Thyroid gland (tissue), 4 donors: Measurements from ENCODE around the gene KANSL3. TPM values are rescaled to one million over a fixed set of nuclear protein-coding genes. Genes with fewer than 3 reads are reported as not detected.

Experiments used
- DNase-seq, 2 donors: peaks; one replicate each; pipeline ENCODE4 v3.0.0-alpha.2; 2019
- H3K27ac ChIP-seq, 3 donors: fragments of 200-600 bp; sonication (generic); 1 replicate in 2 of 3; 2 replicates in 1 of 3; pipeline ENCODE4 v1.5.1; 2016 to 2019; ENCODE audit warnings: mild to moderate bottlenecking in 1 of 3, moderate library complexity in 1 of 3
- H3K27me3 ChIP-seq: fragments of 200-600 bp; sonication (generic); one replicate; pipeline ENCODE4 v1.5.1; 2019
- H3K36me3 ChIP-seq, 2 donors: fragments of 200-600 bp; sonication (generic); one replicate each; pipeline ENCODE4 v1.5.1; 2016 to 2019
- H3K4me1 ChIP-seq, 2 donors: fragments of 200-600 bp; sonication (generic); one replicate each; pipeline ENCODE4 v1.5.1; 2017 to 2019
- H3K4me3 ChIP-seq, 3 donors: fragments of 200-600 bp; sonication (generic); replicated peaks in 1 of 3; 1 replicate in 2 of 3; 2 replicates in 1 of 3; pipeline ENCODE4 v1.5.1; 2016; ENCODE audit warnings: mild to moderate bottlenecking in 1 of 3
- H3K9me3 ChIP-seq: fragments of 200-600 bp; sonication (generic); one replicate; pipeline ENCODE4 v1.5.1; 2017
- POLR2A ChIP-seq, 2 donors: fragments of 450-650 bp; IDR thresholded peaks; one replicate each; pipeline ENCODE4 v1.6.1; 2017; ENCODE audit warnings: antibody characterized with exemption in 2 of 2, mild to moderate bottlenecking in 2 of 2, moderate library complexity in 1 of 2
- WGBS, 2 donors: methylation state at CpG; one replicate each; pipeline ENCODE4 v1.1.5; 2017; 5-methylcytosine and 5-hydroxymethylcytosine counted together
- intact Hi-C: fragments of 100-400 bp; cut with DNase I; formaldehyde crosslinking; loops from one replicate; pipeline ENCODE4 v1.15.1; 2023
- total RNA-seq, 4 donors: library from RNA; depleted of rRNA; stranded (reverse); fragments of >200 nt; gene quantifications; one replicate each; pipeline ENCODE4 v1.2.3, GENCODE V29; 2016
- TF ChIP-seq, protein P1 (sequence below), 6 experiments: fragments of 200-600 bp in 3 of 6; fragments of 450-650 bp in 3 of 6; sonication (generic) in 3 of 6; IDR thresholded peaks; one replicate each; pipeline ENCODE4 v1.5.1; 2016 to 2019; ENCODE audit warnings: antibody characterized with exemption in 6 of 6, mild to moderate bottlenecking in 2 of 6, inconsistent platforms in 1 of 6, moderate library complexity in 1 of 6

KANSL3 gene
- total RNA-seq, 4 donors from 2014 or later, result 46.2 to 65.5 (median 55.8) TPM

DNA sequence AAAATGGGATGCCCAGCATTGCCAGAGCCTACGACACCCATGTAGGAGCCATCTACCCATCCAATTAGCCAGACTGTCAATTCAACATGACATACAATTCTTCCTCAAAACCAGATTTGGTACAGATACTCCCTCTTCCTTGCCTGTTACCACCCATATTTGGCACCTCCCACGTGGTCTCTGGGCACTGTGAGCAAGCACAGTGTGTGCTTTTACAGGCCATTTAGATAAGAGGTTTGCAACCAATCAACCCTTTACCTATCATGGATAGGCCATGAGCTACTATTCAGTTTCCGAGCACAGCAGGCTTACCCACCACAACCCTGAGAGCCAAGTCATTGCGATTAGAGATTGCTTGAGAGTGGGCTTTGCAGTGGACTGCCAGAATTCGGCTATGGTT, 60.6 kb downstream of the KANSL3 start:
- Histone ChIP-seq H3K4me1 (no peaks in the 10 kb centered on the region), H3K27ac (no peak overlapping the region), H3K36me3 (no peaks in the 10 kb centered on the region), H3K27me3 (no peaks in the 10 kb centered on the region), H3K9me3 (no peaks in the 10 kb centered on the region), H3K4me3 (no peak overlapping the region)
- no peak for DNase-seq
- 71 to 87% methylated on average over 5 of the region's 5 CpGs for WGBS, 2 donors
- intact Hi-C loops, result no loop called here
- no peak for TF ChIP-seq POLR2A (IDR thresholded peaks at IDR 0.05)

DNA sequence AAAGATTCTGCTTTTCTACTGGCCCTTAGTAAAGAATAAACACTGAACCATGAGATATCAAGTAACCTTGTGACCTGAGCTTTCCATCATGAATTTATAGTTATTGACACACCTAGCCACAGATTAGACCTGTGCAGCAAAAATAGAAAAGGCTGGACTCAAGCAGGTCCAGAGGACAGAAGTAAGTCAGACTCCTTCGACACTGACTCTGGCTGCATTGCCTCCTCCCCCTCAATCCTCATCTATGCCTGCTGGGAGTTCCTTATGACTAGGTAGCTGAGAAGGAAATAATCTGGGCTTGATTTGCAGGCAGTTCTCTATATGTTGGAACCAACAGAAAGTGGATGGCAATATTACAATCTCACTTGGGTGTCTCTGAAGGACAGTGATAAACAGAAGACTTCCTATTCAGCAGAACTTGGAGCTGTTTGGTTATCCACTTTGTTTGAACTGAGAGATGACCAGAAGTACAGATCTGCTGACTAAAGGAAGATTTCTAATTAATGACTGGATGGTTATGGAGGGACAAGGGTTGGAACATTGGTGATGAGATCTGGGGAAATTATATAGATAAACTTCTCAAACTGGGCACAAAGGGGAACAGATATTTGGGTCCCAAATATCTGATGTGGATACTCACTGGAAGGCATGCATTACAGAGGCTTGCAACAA, 62.2 kb downstream of the KANSL3 start:
- TF ChIP-seq, protein P1, sequence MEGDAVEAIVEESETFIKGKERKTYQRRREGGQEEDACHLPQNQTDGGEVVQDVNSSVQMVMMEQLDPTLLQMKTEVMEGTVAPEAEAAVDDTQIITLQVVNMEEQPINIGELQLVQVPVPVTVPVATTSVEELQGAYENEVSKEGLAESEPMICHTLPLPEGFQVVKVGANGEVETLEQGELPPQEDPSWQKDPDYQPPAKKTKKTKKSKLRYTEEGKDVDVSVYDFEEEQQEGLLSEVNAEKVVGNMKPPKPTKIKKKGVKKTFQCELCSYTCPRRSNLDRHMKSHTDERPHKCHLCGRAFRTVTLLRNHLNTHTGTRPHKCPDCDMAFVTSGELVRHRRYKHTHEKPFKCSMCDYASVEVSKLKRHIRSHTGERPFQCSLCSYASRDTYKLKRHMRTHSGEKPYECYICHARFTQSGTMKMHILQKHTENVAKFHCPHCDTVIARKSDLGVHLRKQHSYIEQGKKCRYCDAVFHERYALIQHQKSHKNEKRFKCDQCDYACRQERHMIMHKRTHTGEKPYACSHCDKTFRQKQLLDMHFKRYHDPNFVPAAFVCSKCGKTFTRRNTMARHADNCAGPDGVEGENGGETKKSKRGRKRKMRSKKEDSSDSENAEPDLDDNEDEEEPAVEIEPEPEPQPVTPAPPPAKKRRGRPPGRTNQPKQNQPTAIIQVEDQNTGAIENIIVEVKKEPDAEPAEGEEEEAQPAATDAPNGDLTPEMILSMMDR (IDR thresholded peaks at IDR 0.05), result no peak
- TF ChIP-seq POLR2A (IDR thresholded peaks at IDR 0.05), result no peak
- intact Hi-C loops, result no loop called here
- Histone ChIP-seq H3K27me3 (no peaks in the 10 kb centered on the region), H3K4me1 (no peaks in the 10 kb centered on the region), H3K27ac (no peak overlapping the region), H3K36me3 (no peaks in the 10 kb centered on the region), H3K9me3 (no peaks in the 10 kb centered on the region), H3K4me3 (no peak overlapping the region)
- DNase-seq, result no peak
- 55 to 75% methylated on average over 1 of the region's 1 CpG for WGBS, 2 donors

DNA sequence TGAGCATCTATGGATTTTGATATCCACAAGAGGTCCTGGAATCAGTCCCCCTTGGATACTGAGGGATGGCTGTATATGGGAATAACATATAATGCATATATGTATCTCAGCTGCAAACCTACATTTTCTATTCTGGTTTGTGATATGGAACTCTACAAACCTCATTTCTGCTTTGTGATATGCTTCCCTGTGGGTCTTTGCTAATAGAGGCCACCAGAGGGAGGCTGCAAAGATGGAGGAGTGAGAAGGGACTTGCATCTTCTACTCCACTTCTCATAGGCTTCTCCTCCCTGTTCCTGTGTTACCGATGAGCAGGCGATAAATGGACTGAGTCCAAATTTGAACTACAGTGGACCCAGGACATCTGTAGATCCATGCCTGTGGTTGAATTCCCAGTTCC, 63.7 kb downstream of the KANSL3 start:
- 93 to 95% methylated on average over 2 of the region's 2 CpGs for WGBS, 2 donors
- no peaks in the 10 kb centered on the region for H3K36me3 ChIP-seq
- no peaks in the 10 kb centered on the region for H3K27me3 ChIP-seq
- TF ChIP-seq POLR2A (IDR thresholded peaks at IDR 0.05), result no peak
- TF ChIP-seq, protein P1 (IDR thresholded peaks at IDR 0.05), result no peak
- intact Hi-C loops, result no loop called here
- H3K9me3 ChIP-seq, result no peaks in the 10 kb centered on the region
- H3K4me1 ChIP-seq, result no peaks in the 10 kb centered on the region
- H3K4me3 ChIP-seq, result no peak overlapping the region
- DNase-seq, result no peak
- H3K27ac ChIP-seq, result no peak overlapping the region

DNA sequence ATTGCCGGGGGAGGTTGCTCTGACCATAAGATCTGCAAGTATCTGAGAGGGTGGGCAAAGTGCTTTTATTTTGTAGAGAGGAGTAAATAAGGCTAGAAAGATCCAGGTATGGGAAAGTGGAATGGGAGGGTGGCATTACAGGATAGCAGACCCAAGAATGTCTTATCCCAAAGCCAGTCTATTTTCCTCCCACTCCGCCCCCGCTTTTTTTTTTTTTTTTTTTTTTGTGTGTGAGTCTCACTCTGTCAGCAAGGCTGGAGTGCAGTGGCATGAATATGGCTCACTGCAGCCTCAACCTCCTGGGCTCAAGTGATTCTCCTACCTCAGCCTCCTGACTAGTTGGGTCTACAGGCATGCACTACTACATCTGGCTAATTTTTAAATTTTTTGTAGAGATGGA, 70.0 kb downstream of the KANSL3 start:
- H3K9me3 ChIP-seq, result no peaks in the 10 kb centered on the region
- 92 to 93% methylated on average over 3 of the region's 3 CpGs for WGBS, 2 donors
- H3K36me3 ChIP-seq, result no peaks in the 10 kb centered on the region
- no peak overlapping the region for H3K27ac ChIP-seq
- TF ChIP-seq, protein P1 (IDR thresholded peaks at IDR 0.05), result no peak
- TF ChIP-seq POLR2A (IDR thresholded peaks at IDR 0.05), result no peak
- no peaks in the 10 kb centered on the region for H3K27me3 ChIP-seq
- no peak for DNase-seq
- no peaks in the 10 kb centered on the region for H3K4me1 ChIP-seq
- intact Hi-C loops, result no loop called here
- H3K4me3 ChIP-seq, result no peak overlapping the region

DNA sequence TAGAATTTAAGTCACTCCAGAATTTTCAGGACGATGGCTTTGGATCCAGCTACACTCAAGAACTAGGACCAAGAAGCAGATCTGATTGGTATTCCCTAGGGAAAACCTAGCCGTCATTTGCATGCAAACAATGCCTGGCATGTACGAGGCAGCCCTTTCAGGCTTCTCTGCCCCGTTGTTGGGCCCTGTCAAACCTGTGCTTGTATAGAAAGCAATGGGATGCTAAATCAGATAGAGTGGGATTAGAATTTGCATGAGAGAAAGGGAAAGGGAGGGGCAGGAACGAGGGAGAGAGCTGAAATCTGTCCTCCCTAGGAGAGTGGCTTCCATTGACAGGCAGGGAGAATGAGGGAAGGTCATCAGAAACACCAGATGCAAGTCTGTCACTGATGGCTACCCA, 73.0 kb downstream of the KANSL3 start:
- WGBS, 2 donors, result 66 to 71% methylated on average over 5 of the region's 5 CpGs
- DNase-seq, result no peak
- TF ChIP-seq POLR2A (IDR thresholded peaks at IDR 0.05), result no peak
- Histone ChIP-seq H3K36me3 (no peaks in the 10 kb centered on the region), H3K27me3 (no peaks in the 10 kb centered on the region), H3K9me3 (no peaks in the 10 kb centered on the region), H3K27ac (no peak overlapping the region), H3K4me1 (no peaks in the 10 kb centered on the region), H3K4me3 (no peak overlapping the region)
- intact Hi-C loops, result no loop called here

DNA sequence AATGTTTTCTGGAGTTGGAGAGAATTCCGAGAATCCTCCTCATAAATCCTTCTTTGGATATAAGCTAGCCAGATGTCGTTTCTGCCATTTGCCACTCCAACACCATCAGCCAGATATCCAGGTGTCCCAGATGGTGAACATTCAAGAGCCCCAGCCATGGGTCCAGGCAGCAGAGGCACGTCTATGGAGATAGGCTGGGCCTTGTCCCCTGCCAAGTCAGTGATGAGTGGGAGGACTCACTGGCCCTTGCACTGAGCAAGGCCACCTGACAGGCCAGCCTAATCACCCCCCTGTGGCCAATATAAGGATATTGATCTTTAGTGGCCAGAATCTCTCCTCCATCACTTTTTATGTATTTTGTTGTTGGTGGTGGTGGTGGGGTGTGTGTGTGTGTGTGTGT, 73.5 kb downstream of the KANSL3 start:
- TF ChIP-seq, protein P1 (IDR thresholded peaks at IDR 0.05), result no peak
- TF ChIP-seq POLR2A (IDR thresholded peaks at IDR 0.05), result no peak
- no peaks in the 10 kb centered on the region for H3K27me3 ChIP-seq
- H3K27ac ChIP-seq, result no peak overlapping the region
- WGBS, 2 donors, result 77 to 100% methylated on average over 1 to 3 of the region's 3 CpGs
- DNase-seq, result no peak
- no peaks in the 10 kb centered on the region for H3K9me3 ChIP-seq
- no peaks in the 10 kb centered on the region for H3K36me3 ChIP-seq
- intact Hi-C loops, result no loop called here
- no peaks in the 10 kb centered on the region for H3K4me1 ChIP-seq
- H3K4me3 ChIP-seq, result no peak overlapping the region
